Esophagus squamous epithelium (tissue), 4 donors: ENCODE data around the gene PLXNB1.

Experiments used
- CTCF ChIP-seq, 6 experiments: fragments of 450-650 bp in 4 of 6; fragments of 200-600 bp in 2 of 6; sonication (generic) in 2 of 6; IDR thresholded peaks; one replicate each; pipeline ENCODE4 v1.5.1; 2016 to 2019; ENCODE audit warnings: antibody characterized with exemption in 6 of 6, mild to moderate bottlenecking in 4 of 6, moderate library complexity in 4 of 6
- POLR2A ChIP-seq, 4 donors: fragments of 450-650 bp; IDR thresholded peaks; one replicate each; pipeline ENCODE4 v1.6.1; 2017; ENCODE audit warnings: antibody characterized with exemption in 4 of 4, mild to moderate bottlenecking in 4 of 4, moderate library complexity in 3 of 4

- TF ChIP-seq POLR2A (IDR thresholded peaks at IDR 0.05) (no peak), CTCF (IDR thresholded peaks at IDR 0.05) (no peak)
Measured at GRCh38 chr3:48434591-48435222, 4.8 kb upstream of the PLXNB1 start.
